Hepatocyte (in vitro differentiated cells): ENCODE results near the gene PFKL. TPM values are rescaled to one million over a fixed set of nuclear protein-coding genes. Genes with fewer than 3 reads are reported as not detected.

Source experiments
- DNase-seq: peaks from one replicate; pipeline ENCODE4 v3.0.0-alpha.2; 2016; ENCODE audit warnings: low spot score
- H2AFZ ChIP-seq: fragments of 200-600 bp; sonication (generic); 2 replicates; pipeline ENCODE4 v1.6.0; 2016; ENCODE audit warnings: antibody characterized with exemption, mild to moderate bottlenecking
- H3K27ac ChIP-seq: fragments of 200-600 bp; sonication (generic); 2 replicates; pipeline ENCODE4 v1.5.1; 2016; ENCODE audit warnings: mild to moderate bottlenecking
- H3K27me3 ChIP-seq: fragments of 200-600 bp; sonication (generic); 2 replicates; pipeline ENCODE4 v1.6.1; 2016
- H3K36me3 ChIP-seq: fragments of 200-600 bp; sonication (generic); replicated peaks from 2 replicates; pipeline ENCODE4 v1.5.1; 2016; ENCODE audit warnings: low read depth; ENCODE audit not compliant: insufficient read depth
- H3K4me1 ChIP-seq: fragments of 200-600 bp; sonication (generic); 2 replicates; pipeline ENCODE4 v1.5.1; 2016; ENCODE audit warnings: mild to moderate bottlenecking, moderate library complexity; ENCODE audit not compliant: insufficient read depth
- H3K4me2 ChIP-seq: fragments of 200-600 bp; sonication (generic); 2 replicates; pipeline ENCODE4 v1.6.0; 2016
- H3K4me3 ChIP-seq: fragments of 200-600 bp; sonication (generic); 2 replicates; pipeline ENCODE4 v1.5.1; 2016; ENCODE audit warnings: mild to moderate bottlenecking
- H3K79me2 ChIP-seq: fragments of 200-600 bp; sonication (generic); 2 replicates; pipeline ENCODE4 v1.6.0; 2017; ENCODE audit warnings: mild to moderate bottlenecking
- H3K9me2 ChIP-seq: fragments of 200-600 bp; sonication (generic); replicated peaks from 2 replicates; pipeline ENCODE4 v1.6.0; 2017; ENCODE audit warnings: mild to moderate bottlenecking; ENCODE audit not compliant: insufficient read depth
- H3K9me3 ChIP-seq: fragments of 200-600 bp; sonication (generic); 2 replicates; pipeline ENCODE4 v1.5.1; 2016; ENCODE audit warnings: low read depth, mild to moderate bottlenecking
- H4K20me1 ChIP-seq: fragments of 200-600 bp; sonication (generic); 2 replicates; pipeline ENCODE4 v1.6.0; 2016; ENCODE audit warnings: mild to moderate bottlenecking; ENCODE audit not compliant: insufficient read depth, poor library complexity, severe bottlenecking
- EZH2 ChIP-seq: fragments of 200-600 bp; sonication (generic); IDR thresholded peaks from 2 replicates; pipeline ENCODE4 v1.6.1; 2016; ENCODE audit warnings: antibody characterized with exemption, mild to moderate bottlenecking, borderline replicate concordance
- EZH2phosphoT487 ChIP-seq: fragments of 200-600 bp; sonication (generic); IDR thresholded peaks from one replicate; pipeline ENCODE4 v1.6.1; 2018; ENCODE audit warnings: antibody characterized with exemption, mild to moderate bottlenecking, low read depth, moderate library complexity; ENCODE audit not compliant: unreplicated experiment, severe bottlenecking
- WGBS: methylation state at CpG from one replicate; pipeline ENCODE4 v1.1.6; 2016; ENCODE audit warnings: low lambda C conversion rate; ENCODE audit errors: missing lambda C conversion rate; 5-methylcytosine and 5-hydroxymethylcytosine counted together
- polyA plus RNA-seq: library from polyadenylated mRNA; unstranded; fragments of >200 nt; fragmentation: Nextera tagmentation; extraction: Ambion mirVana; gene quantifications from 2 replicates; pipeline ENCODE4 v1.2.1, GENCODE V29; 2016
- total RNA-seq: library from RNA; depleted of rRNA; stranded (reverse); fragments of >200 nt; gene quantifications from 2 replicates; pipeline ENCODE4 v1.2.3, GENCODE V29; 2014
- TF ChIP-seq, protein P1 (sequence below): fragments of 200-600 bp; sonication (generic); IDR thresholded peaks from 2 replicates; pipeline ENCODE4 v1.5.1; 2016; ENCODE audit warnings: antibody characterized with exemption, mild to moderate bottlenecking; ENCODE audit not compliant: poor library complexity

Gene PFKL
- total and polyA plus RNA-seq, 2 experiments from 2014 or later = 140 to 205 TPM

DNA sequence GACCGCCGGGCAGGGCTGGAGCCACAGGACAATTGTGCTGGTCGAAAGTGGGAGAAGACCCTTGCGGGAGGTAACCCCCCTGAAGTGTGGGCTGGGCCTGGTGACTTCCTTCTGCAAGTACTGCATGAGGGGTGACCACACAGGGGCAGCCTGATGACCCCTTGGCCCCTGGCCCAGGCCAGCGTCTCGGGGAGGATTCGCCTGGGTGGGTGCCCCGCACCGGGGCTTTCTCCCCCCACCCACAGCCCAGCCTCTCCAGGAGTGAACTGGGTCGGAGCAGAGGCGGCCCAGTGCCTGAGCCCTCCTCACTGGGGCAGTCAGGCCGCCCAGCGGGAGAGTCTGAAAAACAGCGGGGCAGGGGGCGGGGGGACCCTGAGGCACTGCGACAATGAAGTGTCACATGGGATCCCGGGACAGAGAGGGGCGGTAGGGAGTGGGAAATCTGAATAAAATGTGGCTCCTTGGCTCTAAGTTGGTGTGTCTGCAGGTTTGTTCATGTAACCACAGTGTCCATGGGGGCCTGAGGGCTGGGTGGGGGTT lies 36.6 kb upstream of the PFKL start:
- H3K9me3 ChIP-seq = no peaks in the 10 kb centered on the region
- DNase-seq = no peak
- WGBS = 46% methylated on average over 15 of the region's 18 CpGs
- H2AFZ ChIP-seq = no peak overlapping the region
- no peaks in the 10 kb centered on the region for H4K20me1 ChIP-seq
- H3K4me3 ChIP-seq = no peak overlapping the region
- H3K79me2 ChIP-seq = no peaks in the 10 kb centered on the region
- no peak overlapping the region for H3K27ac ChIP-seq
- no peaks in the 10 kb centered on the region for H3K4me1 ChIP-seq
- no peaks in the 10 kb centered on the region for H3K27me3 ChIP-seq
- no peak overlapping the region for H3K4me2 ChIP-seq
- TF ChIP-seq EZH2phosphoT487 = no peak
- TF ChIP-seq, protein P1, sequence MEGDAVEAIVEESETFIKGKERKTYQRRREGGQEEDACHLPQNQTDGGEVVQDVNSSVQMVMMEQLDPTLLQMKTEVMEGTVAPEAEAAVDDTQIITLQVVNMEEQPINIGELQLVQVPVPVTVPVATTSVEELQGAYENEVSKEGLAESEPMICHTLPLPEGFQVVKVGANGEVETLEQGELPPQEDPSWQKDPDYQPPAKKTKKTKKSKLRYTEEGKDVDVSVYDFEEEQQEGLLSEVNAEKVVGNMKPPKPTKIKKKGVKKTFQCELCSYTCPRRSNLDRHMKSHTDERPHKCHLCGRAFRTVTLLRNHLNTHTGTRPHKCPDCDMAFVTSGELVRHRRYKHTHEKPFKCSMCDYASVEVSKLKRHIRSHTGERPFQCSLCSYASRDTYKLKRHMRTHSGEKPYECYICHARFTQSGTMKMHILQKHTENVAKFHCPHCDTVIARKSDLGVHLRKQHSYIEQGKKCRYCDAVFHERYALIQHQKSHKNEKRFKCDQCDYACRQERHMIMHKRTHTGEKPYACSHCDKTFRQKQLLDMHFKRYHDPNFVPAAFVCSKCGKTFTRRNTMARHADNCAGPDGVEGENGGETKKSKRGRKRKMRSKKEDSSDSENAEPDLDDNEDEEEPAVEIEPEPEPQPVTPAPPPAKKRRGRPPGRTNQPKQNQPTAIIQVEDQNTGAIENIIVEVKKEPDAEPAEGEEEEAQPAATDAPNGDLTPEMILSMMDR = no peak
- H3K36me3 ChIP-seq = no peaks in the 10 kb centered on the region
- H3K9me2 ChIP-seq = no peaks in the 10 kb centered on the region

DNA sequence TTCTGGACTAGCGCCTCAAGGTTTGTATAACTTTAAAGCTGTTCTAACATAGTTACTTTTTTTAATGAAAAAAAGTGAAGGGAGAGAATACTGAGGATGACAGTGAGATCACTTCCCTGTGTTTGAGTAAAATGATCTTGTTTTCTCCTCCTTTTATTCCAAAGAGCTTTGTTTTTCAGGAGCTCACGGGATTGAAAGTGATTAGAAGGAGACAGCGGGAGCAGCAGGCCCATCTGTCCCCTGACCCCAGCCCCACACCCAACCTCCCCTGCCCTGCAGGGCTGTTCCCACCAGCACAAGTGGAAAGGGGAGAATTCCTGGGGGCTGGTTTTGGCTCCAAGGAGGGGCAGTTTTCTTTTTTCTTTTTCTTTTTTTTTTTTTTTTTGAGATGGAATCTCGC lies 36.1 kb upstream of the PFKL start:
- no peaks in the 10 kb centered on the region for H3K4me1 ChIP-seq
- H3K27me3 ChIP-seq = no peaks in the 10 kb centered on the region
- H3K27ac ChIP-seq = no peak overlapping the region
- WGBS = 69% methylated on average over 3 of the region's 4 CpGs
- H3K4me2 ChIP-seq = no peak overlapping the region
- H2AFZ ChIP-seq = no peak overlapping the region
- H3K79me2 ChIP-seq = no peaks in the 10 kb centered on the region
- no peaks in the 10 kb centered on the region for H3K9me3 ChIP-seq
- H3K9me2 ChIP-seq = no peaks in the 10 kb centered on the region
- TF ChIP-seq, protein P1 = no peak
- TF ChIP-seq EZH2 = no peak
- no peak for TF ChIP-seq EZH2phosphoT487
- no peak overlapping the region for H3K4me3 ChIP-seq
- H3K36me3 ChIP-seq = no peaks in the 10 kb centered on the region
- H4K20me1 ChIP-seq = no peaks in the 10 kb centered on the region
- no peak for DNase-seq

DNA sequence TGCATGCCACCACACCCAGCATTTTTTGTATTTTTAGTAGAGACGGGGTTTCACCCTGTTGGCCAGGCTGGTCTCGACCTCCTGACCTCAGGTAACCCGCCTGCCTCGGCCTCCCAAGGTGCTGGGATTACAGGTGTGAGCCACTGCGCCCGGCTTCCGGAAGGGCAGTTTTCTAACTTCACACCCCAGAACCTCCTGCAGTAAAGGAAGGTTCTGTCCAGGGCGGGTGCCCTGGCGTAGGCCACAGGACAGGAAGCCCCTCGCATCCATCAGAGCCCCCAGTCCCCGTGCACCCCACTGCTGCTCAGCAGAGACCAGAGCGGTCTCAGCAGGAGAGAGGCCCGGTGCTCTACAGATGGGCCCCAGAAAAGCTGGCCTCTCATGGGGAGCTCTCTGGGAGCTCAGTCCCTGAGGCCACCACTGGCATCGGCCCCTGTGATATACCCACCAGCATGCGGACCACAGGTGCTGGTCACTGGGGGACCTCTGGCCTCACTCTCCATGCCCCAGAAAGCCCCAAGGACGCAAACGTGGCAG lies 34.1 kb upstream of the PFKL start:
- H3K4me1 ChIP-seq = no peaks in the 10 kb centered on the region
- no peaks in the 10 kb centered on the region for H3K79me2 ChIP-seq
- no peaks in the 10 kb centered on the region for H3K27me3 ChIP-seq
- no peak overlapping the region for H3K4me2 ChIP-seq
- no peak for DNase-seq
- no peak for TF ChIP-seq EZH2
- TF ChIP-seq EZH2phosphoT487 = no peak
- TF ChIP-seq, protein P1 = no peak
- no peaks in the 10 kb centered on the region for H4K20me1 ChIP-seq
- H2AFZ ChIP-seq = no peak overlapping the region
- no peaks in the 10 kb centered on the region for H3K36me3 ChIP-seq
- WGBS = 97% methylated on average over 16 of the region's 17 CpGs
- H3K9me2 ChIP-seq = no peaks in the 10 kb centered on the region
- H3K9me3 ChIP-seq = no peaks in the 10 kb centered on the region
- H3K4me3 ChIP-seq = no peak overlapping the region
- no peak overlapping the region for H3K27ac ChIP-seq
